Measurements from ENCODE around the gene TGFBR3.

Gene TGFBR3

GRCh38 chr1:91751275-91751674, 134.7 kb downstream of the TGFBR3 start:
- Histone ChIP-seq H4K12ac (ENCODE audit: low read depth, low read length) (no peak overlapping the region), H4K91ac (ENCODE audit: low read depth, low read length) (no peak overlapping the region), H3K79me2 (ENCODE audit: control insufficient read depth, insufficient read depth, low read length, poor library complexity) (no peaks in the 10 kb centered on the region), H2AK5ac (ENCODE audit: low read length) (no peak overlapping the region), H3K4me1 (ENCODE audit: control insufficient read depth in 1 of 2, insufficient read depth in 2 of 2, low read length in 2 of 2) (no peaks in the 10 kb centered on the region), H4K8ac (ENCODE audit: low read depth, low read length) (no peak overlapping the region), H3K23ac (ENCODE audit: low read length) (no peak overlapping the region), H3K36me3 (ENCODE audit: control insufficient read depth in 1 of 2, insufficient read depth in 2 of 2, low read length in 2 of 2) (no peaks in the 10 kb centered on the region), H2BK12ac (ENCODE audit: low read length) (no peak overlapping the region), H2BK120ac (ENCODE audit: insufficient read depth, low read length, poor library complexity) (no peak overlapping the region), H3K27me3 (ENCODE audit: insufficient read depth, low read length) (no peaks in the 10 kb centered on the region), H3K4me3 (ENCODE audit: low read depth, low read length) (no peak overlapping the region), H3K79me1 (ENCODE audit: low read length) (no peaks in the 10 kb centered on the region), H3K9me3 (ENCODE audit: insufficient read depth, low read depth, low read length) (no peaks in the 10 kb centered on the region), H3K27ac (ENCODE audit: low read depth, low read length) (no peak overlapping the region), H3K18ac (ENCODE audit: low read length) (no peak overlapping the region), H2AFZ (ENCODE audit: insufficient read depth, low read length, poor library complexity) (no peak overlapping the region), H2BK5ac (ENCODE audit: low read depth, low read length, poor library complexity) (no peak overlapping the region), H3K4ac (ENCODE audit: low read depth, low read length) (no peak overlapping the region), H3K9ac (ENCODE audit: low read length) (no peak overlapping the region), H3K4me2 (ENCODE audit: low read length) (no peak overlapping the region), H3K14ac (ENCODE audit: low read length) (no peak overlapping the region)
- WGBS (ENCODE audit: extremely low coverage, insufficient coverage, insufficient read length): no CpG with 5 or more reads among the region's 3 CpGs
- DNase-seq: no peak

- no peaks in the 10 kb centered on the region for H3K27me3 ChIP-seq (ENCODE audit: insufficient read depth, low read length)
- no peak overlapping the region for H2AK5ac ChIP-seq (ENCODE audit: low read length)
- H4K12ac ChIP-seq (ENCODE audit: low read depth, low read length): no peak overlapping the region
- no peak overlapping the region for H2BK5ac ChIP-seq (ENCODE audit: low read depth, low read length, poor library complexity)
- H3K9ac ChIP-seq (ENCODE audit: low read length): no peak overlapping the region
- no peak overlapping the region for H3K14ac ChIP-seq (ENCODE audit: low read length)
- DNase-seq: no peak
- no peak overlapping the region for H3K4me3 ChIP-seq (ENCODE audit: low read depth, low read length)
- H2BK12ac ChIP-seq (ENCODE audit: low read length): no peak overlapping the region
- H4K91ac ChIP-seq (ENCODE audit: low read depth, low read length): no peak overlapping the region
- H4K8ac ChIP-seq (ENCODE audit: low read depth, low read length): no peak overlapping the region
- H3K36me3 ChIP-seq (ENCODE audit: control insufficient read depth in 1 of 2, insufficient read depth in 2 of 2, low read length in 2 of 2): no peaks in the 10 kb centered on the region
- H3K4ac ChIP-seq (ENCODE audit: low read depth, low read length): no peak overlapping the region
- no peak overlapping the region for H2AFZ ChIP-seq (ENCODE audit: insufficient read depth, low read length, poor library complexity)
- H3K79me1 ChIP-seq (ENCODE audit: low read length): no peaks in the 10 kb centered on the region
- WGBS (ENCODE audit: extremely low coverage, insufficient coverage, insufficient read length): 100% methylated on average over 1 of the region's 4 CpGs
- no peaks in the 10 kb centered on the region for H3K9me3 ChIP-seq (ENCODE audit: insufficient read depth, low read depth, low read length)
- no peak overlapping the region for H3K18ac ChIP-seq (ENCODE audit: low read length)
- no peaks in the 10 kb centered on the region for H3K79me2 ChIP-seq (ENCODE audit: control insufficient read depth, insufficient read depth, low read length, poor library complexity)
- H3K4me1 ChIP-seq (ENCODE audit: control insufficient read depth in 1 of 2, insufficient read depth in 2 of 2, low read length in 2 of 2): no peaks in the 10 kb centered on the region
- H2BK120ac ChIP-seq (ENCODE audit: insufficient read depth, low read length, poor library complexity): no peak overlapping the region
- no peak overlapping the region for H3K23ac ChIP-seq (ENCODE audit: low read length)
- no peak overlapping the region for H3K4me2 ChIP-seq (ENCODE audit: low read length)
- no peak overlapping the region for H3K27ac ChIP-seq (ENCODE audit: low read depth, low read length)
Measured at GRCh38 chr1:91750398-91750996, 135.5 kb downstream of the TGFBR3 start.

DNA sequence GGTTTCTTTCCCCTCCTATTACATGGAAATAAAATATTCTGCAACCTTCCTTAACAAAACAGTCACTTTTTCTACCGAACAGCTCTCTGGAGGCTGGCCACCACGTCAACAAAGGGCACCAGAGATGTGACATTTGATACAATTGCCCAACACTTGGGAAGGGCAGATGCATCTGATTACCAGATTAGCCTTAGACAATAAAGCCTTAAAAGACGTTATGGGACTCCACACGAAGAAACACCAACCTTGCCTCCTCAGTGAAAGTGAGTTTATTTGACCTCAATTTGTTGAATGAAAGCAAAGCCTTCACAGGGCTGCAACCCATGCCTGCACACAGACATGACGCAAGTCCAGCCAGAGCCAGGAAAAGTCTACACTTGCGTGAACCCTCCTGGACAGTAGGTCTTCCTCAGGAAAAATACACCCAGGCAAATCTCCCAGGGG, 136.1 kb downstream of the TGFBR3 start:
- no peak overlapping the region for H4K91ac ChIP-seq (ENCODE audit: low read depth, low read length)
- no peak for DNase-seq
- H4K8ac ChIP-seq (ENCODE audit: low read depth, low read length): no peak overlapping the region
- H3K79me2 ChIP-seq (ENCODE audit: control insufficient read depth, insufficient read depth, low read length, poor library complexity): no peaks in the 10 kb centered on the region
- H3K79me1 ChIP-seq (ENCODE audit: low read length): no peaks in the 10 kb centered on the region
- no peak overlapping the region for H3K9ac ChIP-seq (ENCODE audit: low read length)
- no peak overlapping the region for H3K4me2 ChIP-seq (ENCODE audit: low read length)
- no peak overlapping the region for H3K18ac ChIP-seq (ENCODE audit: low read length)
- H2BK5ac ChIP-seq (ENCODE audit: low read depth, low read length, poor library complexity): no peak overlapping the region
- no peak overlapping the region for H2BK12ac ChIP-seq (ENCODE audit: low read length)
- H3K4ac ChIP-seq (ENCODE audit: low read depth, low read length): no peak overlapping the region
- no peak overlapping the region for H2AK5ac ChIP-seq (ENCODE audit: low read length)
- no peak overlapping the region for H3K23ac ChIP-seq (ENCODE audit: low read length)
- H3K9me3 ChIP-seq (ENCODE audit: insufficient read depth, low read depth, low read length): no peaks in the 10 kb centered on the region
- no peak overlapping the region for H3K4me3 ChIP-seq (ENCODE audit: low read depth, low read length)
- no peaks in the 10 kb centered on the region for H3K27me3 ChIP-seq (ENCODE audit: insufficient read depth, low read length)
- H3K27ac ChIP-seq (ENCODE audit: low read depth, low read length): no peak overlapping the region
- H3K4me1 ChIP-seq (ENCODE audit: control insufficient read depth in 1 of 2, insufficient read depth in 2 of 2, low read length in 2 of 2): no peaks in the 10 kb centered on the region
- no CpG with 5 or more reads among the region's 6 CpGs for WGBS (ENCODE audit: extremely low coverage, insufficient coverage, insufficient read length)
- no peak overlapping the region for H4K12ac ChIP-seq (ENCODE audit: low read depth, low read length)
- H3K14ac ChIP-seq (ENCODE audit: low read length): no peak overlapping the region
- no peaks in the 10 kb centered on the region for H3K36me3 ChIP-seq (ENCODE audit: control insufficient read depth in 1 of 2, insufficient read depth in 2 of 2, low read length in 2 of 2)
- no peak overlapping the region for H2BK120ac ChIP-seq (ENCODE audit: insufficient read depth, low read length, poor library complexity)
- no peak overlapping the region for H2AFZ ChIP-seq (ENCODE audit: insufficient read depth, low read length, poor library complexity)

- Histone ChIP-seq H3K79me2 (ENCODE audit: control insufficient read depth, insufficient read depth, low read length, poor library complexity) (no peaks in the 10 kb centered on the region), H4K8ac (ENCODE audit: low read depth, low read length) (no peak overlapping the region), H3K4me3 (ENCODE audit: low read depth, low read length) (no peak overlapping the region), H3K79me1 (ENCODE audit: low read length) (no peaks in the 10 kb centered on the region), H3K9me3 (ENCODE audit: insufficient read depth, low read depth, low read length) (no peaks in the 10 kb centered on the region), H3K14ac (ENCODE audit: low read length) (no peak overlapping the region), H2BK120ac (ENCODE audit: insufficient read depth, low read length, poor library complexity) (no peak overlapping the region), H3K4ac (ENCODE audit: low read depth, low read length) (no peak overlapping the region), H3K27me3 (ENCODE audit: insufficient read depth, low read length) (no peaks in the 10 kb centered on the region), H2BK12ac (ENCODE audit: low read length) (no peak overlapping the region), H2BK5ac (ENCODE audit: low read depth, low read length, poor library complexity) (no peak overlapping the region), H3K23ac (ENCODE audit: low read length) (no peak overlapping the region), H4K91ac (ENCODE audit: low read depth, low read length) (no peak overlapping the region), H3K18ac (ENCODE audit: low read length) (no peak overlapping the region), H3K36me3 (ENCODE audit: control insufficient read depth in 1 of 2, insufficient read depth in 2 of 2, low read length in 2 of 2) (no peaks in the 10 kb centered on the region), H3K4me2 (ENCODE audit: low read length) (no peak overlapping the region), H2AK5ac (ENCODE audit: low read length) (no peak overlapping the region), H3K27ac (ENCODE audit: low read depth, low read length) (no peak overlapping the region), H4K12ac (ENCODE audit: low read depth, low read length) (no peak overlapping the region), H3K9ac (ENCODE audit: low read length) (no peak overlapping the region), H2AFZ (ENCODE audit: insufficient read depth, low read length, poor library complexity) (no peak overlapping the region), H3K4me1 (ENCODE audit: control insufficient read depth in 1 of 2, insufficient read depth in 2 of 2, low read length in 2 of 2) (no peaks in the 10 kb centered on the region)
- no peak for DNase-seq
- no CpG with 5 or more reads among the region's 6 CpGs for WGBS (ENCODE audit: extremely low coverage, insufficient coverage, insufficient read length)
Measured at GRCh38 chr1:91747666-91748065, 138.3 kb downstream of the TGFBR3 start.

Measured in trophoblast cell (in vitro differentiated cells and primary cell).